Measurements from ENCODE around the gene FAM32A.

DNA sequence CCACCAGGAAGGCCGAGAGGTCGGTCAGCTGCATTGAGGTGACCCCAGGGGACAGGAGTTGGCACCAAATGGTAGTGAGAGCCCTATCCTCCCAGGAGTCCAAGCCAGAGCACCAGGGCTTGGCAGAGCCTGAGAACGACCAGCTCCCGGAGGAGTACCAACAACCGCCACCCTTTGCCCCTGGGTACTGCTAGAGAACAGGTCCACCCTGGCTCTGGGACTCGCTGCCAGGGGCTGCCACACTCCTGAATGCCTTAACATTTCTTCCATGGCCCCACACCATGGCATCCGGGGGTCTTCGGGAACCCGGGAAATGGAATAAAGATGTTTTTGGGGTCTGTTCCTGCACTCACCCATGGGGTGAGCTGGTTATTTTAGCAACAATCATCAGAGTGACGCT lies 27.6 kb upstream of the FAM32A start:
- TF ChIP-seq, protein P1, sequence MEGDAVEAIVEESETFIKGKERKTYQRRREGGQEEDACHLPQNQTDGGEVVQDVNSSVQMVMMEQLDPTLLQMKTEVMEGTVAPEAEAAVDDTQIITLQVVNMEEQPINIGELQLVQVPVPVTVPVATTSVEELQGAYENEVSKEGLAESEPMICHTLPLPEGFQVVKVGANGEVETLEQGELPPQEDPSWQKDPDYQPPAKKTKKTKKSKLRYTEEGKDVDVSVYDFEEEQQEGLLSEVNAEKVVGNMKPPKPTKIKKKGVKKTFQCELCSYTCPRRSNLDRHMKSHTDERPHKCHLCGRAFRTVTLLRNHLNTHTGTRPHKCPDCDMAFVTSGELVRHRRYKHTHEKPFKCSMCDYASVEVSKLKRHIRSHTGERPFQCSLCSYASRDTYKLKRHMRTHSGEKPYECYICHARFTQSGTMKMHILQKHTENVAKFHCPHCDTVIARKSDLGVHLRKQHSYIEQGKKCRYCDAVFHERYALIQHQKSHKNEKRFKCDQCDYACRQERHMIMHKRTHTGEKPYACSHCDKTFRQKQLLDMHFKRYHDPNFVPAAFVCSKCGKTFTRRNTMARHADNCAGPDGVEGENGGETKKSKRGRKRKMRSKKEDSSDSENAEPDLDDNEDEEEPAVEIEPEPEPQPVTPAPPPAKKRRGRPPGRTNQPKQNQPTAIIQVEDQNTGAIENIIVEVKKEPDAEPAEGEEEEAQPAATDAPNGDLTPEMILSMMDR (conservative IDR thresholded peaks at IDR 0.05; ENCODE audit: low read depth, low read length): no peak
- TF ChIP-seq EZH2 (IDR thresholded peaks at IDR 0.05; ENCODE audit: low read length, unreplicated experiment): no peak

Measured in PC-3 (cell line).